Measurements from ENCODE around the gene SLC6A12. TPM values are rescaled to one million over a fixed set of nuclear protein-coding genes. Genes with fewer than 3 reads are reported as not detected.

SLC6A12 gene
- total RNA-seq, 6 donors from 2014 or later: 2.4 to 11.2 (median 7.0) TPM

GRCh38 chr12:257521-258321 is 43.8 kb upstream of the SLC6A12 start:
- Histone ChIP-seq H3K9me3 (no peaks in the 10 kb centered on the region), H3K36me3 (no peaks in the 10 kb centered on the region), H3K27me3 (no peaks in the 10 kb centered on the region), H3K4me1 (no peaks in the 10 kb centered on the region), H3K4me3 (no peak overlapping the region), H3K27ac (no peak overlapping the region)
- TF ChIP-seq POLR2A (IDR thresholded peaks at IDR 0.05) (no peak), POLR2AphosphoS5 (IDR thresholded peaks at IDR 0.05) (no peak), EP300 (IDR thresholded peaks at IDR 0.05) (no peak), CTCF (IDR thresholded peaks at IDR 0.05) (no peak)
- no peak for ATAC-seq (ENCODE audit: low FRiP score in 2 of 2)
- no peak for DNase-seq
- 72 to 75% methylated on average over 10 to 14 of the region's 14 CpGs for WGBS, 2 donors

- H3K27ac ChIP-seq: no peak overlapping the region
- H3K27me3 ChIP-seq: no peaks in the 10 kb centered on the region
- no peaks in the 10 kb centered on the region for H3K36me3 ChIP-seq
- ATAC-seq (ENCODE audit: low FRiP score in 2 of 2): no peak
- no peak for DNase-seq
- H3K9me3 ChIP-seq: no peaks in the 10 kb centered on the region
- H3K4me1 ChIP-seq: no peaks in the 10 kb centered on the region
- no peak for TF ChIP-seq POLR2AphosphoS5 (IDR thresholded peaks at IDR 0.05)
- TF ChIP-seq EP300 (IDR thresholded peaks at IDR 0.05): no peak
- TF ChIP-seq POLR2A (IDR thresholded peaks at IDR 0.05): no peak
- no peak for TF ChIP-seq CTCF (IDR thresholded peaks at IDR 0.05)
- no peak overlapping the region for H3K4me3 ChIP-seq
- WGBS, 2 donors: 81 to 90% methylated on average over 3 of the region's 3 CpGs
Measured at GRCh38 chr12:256958-257357, 43.0 kb upstream of the SLC6A12 start.

DNA sequence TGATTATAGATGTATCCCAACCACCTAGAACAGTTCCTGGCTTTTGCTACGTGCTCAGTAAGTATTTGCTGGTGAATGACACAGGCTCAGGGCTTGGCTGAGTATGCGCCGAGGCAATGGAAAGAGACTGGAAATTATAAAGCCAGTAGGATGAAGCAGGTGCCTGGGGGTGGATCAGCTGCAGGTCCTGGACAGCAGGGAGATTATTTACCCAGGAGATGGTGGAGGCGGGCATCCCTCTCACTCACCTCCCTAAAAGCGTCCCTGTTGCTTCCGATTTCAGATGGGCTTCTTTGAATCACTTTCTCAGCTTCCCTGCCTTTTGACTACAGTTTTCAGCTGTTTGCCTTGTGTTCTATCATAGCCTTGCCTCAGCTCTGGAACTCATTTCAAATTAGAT is 42.3 kb upstream of the SLC6A12 start:
- ATAC-seq (ENCODE audit: low FRiP score in 2 of 2) (no peak), DNase-seq (no peak)
- no peaks in the 10 kb centered on the region for H3K36me3 ChIP-seq
- H3K9me3 ChIP-seq: no peaks in the 10 kb centered on the region
- TF ChIP-seq CTCF (IDR thresholded peaks at IDR 0.05) (no peak), POLR2A (IDR thresholded peaks at IDR 0.05) (no peak), EP300 (IDR thresholded peaks at IDR 0.05) (no peak), POLR2AphosphoS5 (IDR thresholded peaks at IDR 0.05) (no peak)
- no peaks in the 10 kb centered on the region for H3K4me1 ChIP-seq
- no peaks in the 10 kb centered on the region for H3K27me3 ChIP-seq
- H3K4me3 ChIP-seq: no peak overlapping the region
- whole genome bisulfite sequencing, 2 donors: 89 to 96% methylated on average over 6 of the region's 6 CpGs
- H3K27ac ChIP-seq: no peak overlapping the region

GRCh38 chr12:254912-255311 is 41.0 kb upstream of the SLC6A12 start:
- Histone ChIP-seq H3K36me3 (no peaks in the 10 kb centered on the region), H3K9me3 (no peaks in the 10 kb centered on the region), H3K4me3 (no peak overlapping the region), H3K27me3 (no peaks in the 10 kb centered on the region), H3K4me1 (no peaks in the 10 kb centered on the region), H3K27ac (no peak overlapping the region)
- TF ChIP-seq EP300 (IDR thresholded peaks at IDR 0.05) (no peak), POLR2A (IDR thresholded peaks at IDR 0.05) (no peak), CTCF (IDR thresholded peaks at IDR 0.05) (no peak), POLR2AphosphoS5 (IDR thresholded peaks at IDR 0.05) (no peak)
- WGBS, 2 donors: 81 to 83% methylated on average over 9 of the region's 9 CpGs
- ATAC-seq (ENCODE audit: low FRiP score in 2 of 2): no peak
- DNase-seq: no peak

- 67 to 71% methylated on average over 10 of the region's 10 CpGs for WGBS, 2 donors
- no peak for TF ChIP-seq POLR2AphosphoS5 (IDR thresholded peaks at IDR 0.05)
- no peak for TF ChIP-seq EP300 (IDR thresholded peaks at IDR 0.05)
- DNase-seq (no peak), ATAC-seq (ENCODE audit: low FRiP score in 2 of 2) (no peak)
- no peak overlapping the region for H3K4me3 ChIP-seq
- no peaks in the 10 kb centered on the region for H3K4me1 ChIP-seq
- no peaks in the 10 kb centered on the region for H3K27me3 ChIP-seq
- no peaks in the 10 kb centered on the region for H3K9me3 ChIP-seq
- H3K36me3 ChIP-seq: no peaks in the 10 kb centered on the region
- H3K27ac ChIP-seq: no peak overlapping the region
Measured at GRCh38 chr12:254039-254438, 40.1 kb upstream of the SLC6A12 start.
